H9 (cell line): ENCODE data around the gene KPTN. TPM values are rescaled to one million over a fixed set of nuclear protein-coding genes. Genes with fewer than 3 reads are reported as not detected.

Source experiments
- DNase-seq: peaks from one replicate; pipeline ENCODE4 v3.0.0-alpha.2; 2017
- H2AFZ ChIP-seq: one replicate; pipeline ENCODE4 v1.6.1; 2013; ENCODE audit warnings: mild to moderate bottlenecking, low read length, control low read depth, moderate library complexity
- H2AK5ac ChIP-seq: 2 replicates; pipeline ENCODE4 v1.6.1; 2013; ENCODE audit warnings: low read length, control low read depth, mixed read lengths; ENCODE audit not compliant: insufficient read length
- H2BK120ac ChIP-seq: one replicate; pipeline ENCODE4 v1.6.1; 2013; ENCODE audit warnings: low read depth, mild to moderate bottlenecking, low read length, control low read depth, inconsistent platforms; ENCODE audit not compliant: poor library complexity, severe bottlenecking
- H2BK12ac ChIP-seq: 2 replicates; pipeline ENCODE4 v1.6.1; 2013; ENCODE audit warnings: low read length, control low read depth, mixed read lengths, low read depth; ENCODE audit not compliant: insufficient read length
- H2BK15ac ChIP-seq: 2 replicates; pipeline ENCODE4 v1.6.1; 2013; ENCODE audit warnings: low read depth, low read length, control low read depth
- H2BK20ac ChIP-seq: one replicate; pipeline ENCODE4 v1.6.1; 2013; ENCODE audit warnings: low read depth, mild to moderate bottlenecking, low read length, control low read depth, inconsistent platforms; ENCODE audit not compliant: poor library complexity, severe bottlenecking
- H2BK5ac ChIP-seq: 2 replicates; pipeline ENCODE4 v1.6.1; 2013; ENCODE audit warnings: low read length, control low read depth, mixed read lengths; ENCODE audit not compliant: insufficient read length
- H3K14ac ChIP-seq: 2 replicates; pipeline ENCODE4 v1.6.1; 2013; ENCODE audit warnings: low read length, control low read depth; ENCODE audit not compliant: insufficient read depth
- H3K18ac ChIP-seq: 2 replicates; pipeline ENCODE4 v1.6.1; 2013; ENCODE audit warnings: low read depth, mild to moderate bottlenecking, mixed read lengths, low read length, control low read depth; ENCODE audit not compliant: insufficient read length
- H3K23ac ChIP-seq: 2 replicates; pipeline ENCODE4 v1.6.1; 2013; ENCODE audit warnings: low read length, control low read depth, mixed read lengths, low read depth; ENCODE audit not compliant: insufficient read length
- H3K23me2 ChIP-seq: 2 replicates; pipeline ENCODE4 v1.6.1; 2013; ENCODE audit warnings: low read depth, mild to moderate bottlenecking, mixed read lengths, low read length, control low read depth; ENCODE audit not compliant: insufficient read length, poor library complexity, severe bottlenecking
- H3K27ac ChIP-seq: 2 replicates; pipeline ENCODE4 v1.5.1; 2013; ENCODE audit warnings: low read length, control low read depth, mixed read lengths, low read depth; ENCODE audit not compliant: insufficient read length
- H3K27me3 ChIP-seq: 2 replicates; pipeline ENCODE4 v1.6.1; 2013; ENCODE audit warnings: low read length, control low read depth, inconsistent platforms; ENCODE audit not compliant: insufficient read depth
- H3K4ac ChIP-seq: 2 replicates; pipeline ENCODE4 v1.6.1; 2013; ENCODE audit warnings: low read depth, mild to moderate bottlenecking, control low read depth, inconsistent platforms, low read length, moderate library complexity
- H3K4me1 ChIP-seq: 2 replicates; pipeline ENCODE4 v1.6.1; 2013; ENCODE audit warnings: low read length, control low read depth, inconsistent platforms; ENCODE audit not compliant: insufficient read depth
- H3K4me2 ChIP-seq: 2 replicates; pipeline ENCODE4 v1.6.1; 2013; ENCODE audit warnings: low read length, control low read depth, mixed read lengths; ENCODE audit not compliant: insufficient read length, insufficient read depth
- H3K56ac ChIP-seq: 2 replicates; pipeline ENCODE4 v1.6.1; 2013; ENCODE audit warnings: low read depth, mild to moderate bottlenecking, mixed read lengths, low read length, control low read depth; ENCODE audit not compliant: insufficient read length
- H3K79me1 ChIP-seq: 2 replicates; pipeline ENCODE4 v1.6.1; 2013; ENCODE audit warnings: low read depth, mild to moderate bottlenecking, moderate library complexity, low read length, control low read depth, inconsistent platforms; ENCODE audit not compliant: insufficient read depth, poor library complexity, severe bottlenecking
- H3K79me2 ChIP-seq: 2 replicates; pipeline ENCODE4 v1.6.1; 2013; ENCODE audit warnings: low read length, control low read depth, inconsistent platforms; ENCODE audit not compliant: insufficient read depth
- H3K9ac ChIP-seq: 2 replicates; pipeline ENCODE4 v1.6.1; 2013; ENCODE audit warnings: low read length, control low read depth, mixed read lengths; ENCODE audit not compliant: insufficient read length; ENCODE audit errors: extremely low read depth
- H3K9me3 ChIP-seq: one replicate; pipeline ENCODE4 v1.6.1; 2013; ENCODE audit warnings: low read depth, low read length, inconsistent platforms; ENCODE audit not compliant: control insufficient read depth
- H3T11ph ChIP-seq: one replicate; pipeline ENCODE4 v1.6.1; 2013; ENCODE audit warnings: mild to moderate bottlenecking, low read length, control low read depth, inconsistent platforms
- H4K20me1 ChIP-seq: one replicate; pipeline ENCODE4 v1.6.1; 2013; ENCODE audit not compliant: control insufficient read depth, insufficient read length, insufficient read depth
- H4K5ac ChIP-seq: 2 replicates; pipeline ENCODE4 v1.6.1; 2013; ENCODE audit warnings: low read depth, mild to moderate bottlenecking, mixed read lengths, low read length, control low read depth; ENCODE audit not compliant: insufficient read length
- H4K8ac ChIP-seq: replicated peaks from 2 replicates; pipeline ENCODE4 v1.6.1; 2013; ENCODE audit warnings: low read length, control low read depth, mixed read lengths, low read depth; ENCODE audit not compliant: insufficient read length
- H4K91ac ChIP-seq: 2 replicates; pipeline ENCODE4 v1.6.1; 2013; ENCODE audit warnings: low read depth, mild to moderate bottlenecking, moderate library complexity, mixed read lengths, low read length, control low read depth; ENCODE audit not compliant: insufficient read length
- H3K27ac Mint-ChIP-seq, 3 experiments: 2 replicates in 2 of 3; 3 replicates in 1 of 3; pipeline ENCODE4 v1.8.0; 2020 to 2021; ENCODE audit warnings: mixed read lengths in 3 of 3, mild to moderate bottlenecking in 1 of 3, moderate library complexity in 1 of 3
- H3K27me3 Mint-ChIP-seq: 2 replicates; pipeline ENCODE4 v1.8.0; 2021; ENCODE audit warnings: low read depth, mild to moderate bottlenecking, moderate library complexity, mixed read lengths
- H3K36me3 Mint-ChIP-seq, 3 experiments: 2 replicates in 2 of 3; 3 replicates in 1 of 3; pipeline ENCODE4 v1.8.0; 2020 to 2021; ENCODE audit warnings: low read depth in 3 of 3, mixed read lengths in 3 of 3; ENCODE audit not compliant: insufficient read depth in 1 of 3
- H3K4me1 Mint-ChIP-seq, 2 experiments: 2 replicates each; pipeline ENCODE4 v1.8.0; 2020; ENCODE audit warnings: mixed read lengths in 2 of 2
- H3K4me3 Mint-ChIP-seq, 2 experiments: 2 replicates in 1 of 2; 3 replicates in 1 of 2; pipeline ENCODE4 v1.8.0; 2020 to 2021; ENCODE audit warnings: mild to moderate bottlenecking in 2 of 2, mixed read lengths in 2 of 2, moderate library complexity in 1 of 2
- H3K9me3 Mint-ChIP-seq, 2 experiments: 2 replicates in 1 of 2; 3 replicates in 1 of 2; pipeline ENCODE4 v1.8.0; 2020; ENCODE audit warnings: mild to moderate bottlenecking in 2 of 2, mixed read lengths in 2 of 2, moderate library complexity in 1 of 2
- WGBS: extraction: QIAGEN DNeasy Blood & Tissue Kit; methylation state at CpG from one replicate; pipeline ENCODE4 v1.1.7; 2013; ENCODE audit warnings: missing lambda C conversion rate, low lambda C conversion rate, mixed read lengths; ENCODE audit not compliant: insufficient read length; ENCODE audit errors: extremely low coverage; 5-methylcytosine and 5-hydroxymethylcytosine counted together
- total RNA-seq: library from RNA; stranded (reverse); gene quantifications from 2 replicates; pipeline ENCODE4 v1.2.1, GENCODE V29; 2021
- TF ChIP-seq, protein P1 (sequence below): fragments of 200-600 bp; sonication (generic); conservative IDR thresholded peaks from 3 replicates; pipeline ENCODE4 v1.8.0; 2021; ENCODE audit warnings: antibody characterized with exemption, mild to moderate bottlenecking

Gene KPTN
- total RNA-seq, 1 experiment from 2014 or later: 35.4 TPM

GRCh38 chr19:47497821-47498520 is 14.0 kb upstream of the KPTN start:
- H3K79me2 ChIP-seq: no peaks in the 10 kb centered on the region
- H3K9me3 ChIP-seq: no peaks in the 10 kb centered on the region
- no peak for DNase-seq
- H3K56ac ChIP-seq: no peak overlapping the region
- H4K20me1 ChIP-seq: no peaks in the 10 kb centered on the region
- H3K79me1 ChIP-seq: no peaks in the 10 kb centered on the region
- Mint-ChIP-seq H3K36me3 (peaks cover 3 to 23% (median 11%) of the 10 kb centered on the region in 3 experiments; a peak in 5 of 7 replicates), H3K27ac (no peak overlapping the region), H3K4me1 (peaks cover 0 to 32% of the 10 kb centered on the region in 2 experiments; a peak in 2 of 4 replicates), H3K4me3 (no peak overlapping the region), H3K27me3 (no peaks in the 10 kb centered on the region), H3K9me3 (no peaks in the 10 kb centered on the region)
- no peak overlapping the region for H3T11ph ChIP-seq
- H3K4ac ChIP-seq: no peak overlapping the region
- H3K27ac ChIP-seq: no peak overlapping the region
- H2BK20ac ChIP-seq: no peak overlapping the region
- H3K27me3 ChIP-seq: no peaks in the 10 kb centered on the region
- no peak overlapping the region for H2BK5ac ChIP-seq
- no peaks in the 10 kb centered on the region for H3K23me2 ChIP-seq
- H3K4me1 ChIP-seq: no peaks in the 10 kb centered on the region; the same call in 1 of the 2 replicates
- no peak overlapping the region for H2BK12ac ChIP-seq
- H4K5ac ChIP-seq: no peak overlapping the region
- no peak overlapping the region for H4K91ac ChIP-seq
- TF ChIP-seq, protein P1, sequence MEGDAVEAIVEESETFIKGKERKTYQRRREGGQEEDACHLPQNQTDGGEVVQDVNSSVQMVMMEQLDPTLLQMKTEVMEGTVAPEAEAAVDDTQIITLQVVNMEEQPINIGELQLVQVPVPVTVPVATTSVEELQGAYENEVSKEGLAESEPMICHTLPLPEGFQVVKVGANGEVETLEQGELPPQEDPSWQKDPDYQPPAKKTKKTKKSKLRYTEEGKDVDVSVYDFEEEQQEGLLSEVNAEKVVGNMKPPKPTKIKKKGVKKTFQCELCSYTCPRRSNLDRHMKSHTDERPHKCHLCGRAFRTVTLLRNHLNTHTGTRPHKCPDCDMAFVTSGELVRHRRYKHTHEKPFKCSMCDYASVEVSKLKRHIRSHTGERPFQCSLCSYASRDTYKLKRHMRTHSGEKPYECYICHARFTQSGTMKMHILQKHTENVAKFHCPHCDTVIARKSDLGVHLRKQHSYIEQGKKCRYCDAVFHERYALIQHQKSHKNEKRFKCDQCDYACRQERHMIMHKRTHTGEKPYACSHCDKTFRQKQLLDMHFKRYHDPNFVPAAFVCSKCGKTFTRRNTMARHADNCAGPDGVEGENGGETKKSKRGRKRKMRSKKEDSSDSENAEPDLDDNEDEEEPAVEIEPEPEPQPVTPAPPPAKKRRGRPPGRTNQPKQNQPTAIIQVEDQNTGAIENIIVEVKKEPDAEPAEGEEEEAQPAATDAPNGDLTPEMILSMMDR: no peak
- WGBS: no CpG with 5 or more reads among the region's 14 CpGs
- H2BK120ac ChIP-seq: no peak overlapping the region
- no peak overlapping the region for H3K4me2 ChIP-seq
- no peak overlapping the region for H3K9ac ChIP-seq
- H2AK5ac ChIP-seq: no peak overlapping the region
- no peak overlapping the region for H2BK15ac ChIP-seq
- H3K18ac ChIP-seq: no peak overlapping the region
- H4K8ac ChIP-seq: no peak overlapping the region
- no peak overlapping the region for H2AFZ ChIP-seq
- H3K23ac ChIP-seq: no peak overlapping the region
- no peak overlapping the region for H3K14ac ChIP-seq
